Measurements from ENCODE around the gene LRRFIP1. TPM values are rescaled to one million over a fixed set of nuclear protein-coding genes. Genes with fewer than 3 reads are reported as not detected.

LRRFIP1 gene
- polyA plus RNA-seq, 1 donor (not counting 4 experiments of a cell fraction or from before 2014, with no cell fraction given), result 115 TPM

DNA sequence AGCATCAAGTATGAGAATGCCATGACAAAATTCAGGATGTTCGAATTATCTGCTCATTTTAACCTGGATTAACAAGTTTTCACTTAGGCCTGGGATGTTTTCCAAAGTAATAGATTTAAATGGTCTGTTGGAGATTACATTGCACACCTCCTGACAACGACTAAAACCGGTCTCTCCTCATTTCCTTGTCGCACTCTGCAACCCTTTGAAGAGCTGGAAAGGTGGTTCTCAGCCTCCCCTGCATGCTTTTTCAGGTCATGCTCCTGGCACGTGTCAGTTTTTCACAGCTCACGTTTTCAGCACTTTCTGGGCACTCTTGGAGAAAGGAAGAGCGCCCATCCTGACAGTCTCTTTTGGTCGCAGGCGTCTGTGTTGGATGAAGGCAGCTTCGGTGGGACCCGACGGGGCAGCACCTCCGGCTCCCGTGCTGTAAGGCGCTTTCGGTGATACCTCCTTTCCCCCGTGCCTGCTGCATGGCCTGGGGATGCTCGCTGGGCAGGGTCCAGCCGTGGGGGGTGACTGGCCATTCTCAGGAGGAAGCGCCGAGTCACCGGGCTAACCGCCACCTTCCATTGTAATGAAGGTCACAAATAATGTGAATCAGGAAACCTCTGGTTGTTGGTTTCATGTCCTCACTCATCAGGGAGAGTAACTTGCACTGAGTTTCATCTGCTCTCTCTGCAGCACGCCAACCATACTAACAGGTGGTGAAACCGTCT is 107.7 kb downstream of the LRRFIP1 start:
- Histone ChIP-seq H3K9me3 (ENCODE audit: control insufficient read depth, low read depth, low read length) (no peaks in the 10 kb centered on the region), H3K36me3 (ENCODE audit: control insufficient read depth in 2 of 2, extremely low read depth in 1 of 2, insufficient read depth in 2 of 2, low read length in 2 of 2) (peaks cover 22 to 23% of the 10 kb centered on the region in 2 experiments), H4K20me1 (ENCODE audit: control insufficient read depth, extremely low read depth, insufficient read depth, low read length) (peaks cover 16% of the 10 kb centered on the region), H3K27me3 (ENCODE audit: control insufficient read depth, extremely low read depth, insufficient read depth, low read length) (no peaks in the 10 kb centered on the region), H3K27ac (ENCODE audit: control insufficient read depth, insufficient read depth, low read length) (no peak overlapping the region), H2AFZ (ENCODE audit: control insufficient read depth, low read length) (no peak overlapping the region), H3K9ac (ENCODE audit: control insufficient read depth, extremely low read depth, insufficient read depth, low read length) (no peak overlapping the region), H3K79me2 (ENCODE audit: control insufficient read depth, insufficient read depth, low read length) (peaks cover 87% of the 10 kb centered on the region), H3K4me3 (ENCODE audit: control insufficient read depth in 2 of 3, extremely low read depth in 1 of 3, insufficient read depth in 2 of 3, low read depth in 1 of 3, low read length in 3 of 3) (no peak overlapping the region), H3K9me1 (ENCODE audit: control insufficient read depth, extremely low read depth, insufficient read depth, low read length) (peaks cover 5% of the 10 kb centered on the region), H3K4me1 (ENCODE audit: control insufficient read depth, extremely low read depth, insufficient read depth, low read length) (peaks cover 24% of the 10 kb centered on the region), H3K4me2 (ENCODE audit: control insufficient read depth, extremely low read depth, insufficient read depth, low read depth, low read length) (no peak overlapping the region)
- TF ChIP-seq EZH2 (IDR thresholded peaks at IDR 0.05; ENCODE audit: low read length), result no peak
- TF ChIP-seq CTCF (optimal IDR thresholded peaks at IDR 0.05 in 1 of 3, IDR thresholded peaks at IDR 0.05 in 1 of 3, conservative IDR thresholded peaks at IDR 0.05 in 1 of 3; ENCODE audit: extremely low read depth in 1 of 3, insufficient read depth in 2 of 3, low read length in 3 of 3), result no peak
- FAIRE-seq, result no peak
- DNase-seq (ENCODE audit: low read depth, low spot score), result no peak
- dilution Hi-C loops (cut with MboI; ENCODE audit: extremely low pct_ligation_motif_present, low sequenced_read_pairs), result no loop called here

- Histone ChIP-seq H3K9me1 (ENCODE audit: control insufficient read depth, extremely low read depth, insufficient read depth, low read length) (peaks cover 5% of the 10 kb centered on the region), H3K9me3 (ENCODE audit: control insufficient read depth, low read depth, low read length) (no peaks in the 10 kb centered on the region), H3K4me2 (ENCODE audit: control insufficient read depth, extremely low read depth, insufficient read depth, low read depth, low read length) (no peak overlapping the region), H4K20me1 (ENCODE audit: control insufficient read depth, extremely low read depth, insufficient read depth, low read length) (peaks cover 16% of the 10 kb centered on the region), H3K79me2 (ENCODE audit: control insufficient read depth, insufficient read depth, low read length) (peaks cover 88% of the 10 kb centered on the region), H2AFZ (ENCODE audit: control insufficient read depth, low read length) (no peak overlapping the region), H3K27me3 (ENCODE audit: control insufficient read depth, extremely low read depth, insufficient read depth, low read length) (no peaks in the 10 kb centered on the region), H3K4me3 (ENCODE audit: control insufficient read depth in 2 of 3, extremely low read depth in 1 of 3, insufficient read depth in 2 of 3, low read depth in 1 of 3, low read length in 3 of 3) (no peak overlapping the region), H3K36me3 (ENCODE audit: control insufficient read depth in 2 of 2, extremely low read depth in 1 of 2, insufficient read depth in 2 of 2, low read length in 2 of 2) (peaks cover 22 to 26% of the 10 kb centered on the region in 2 experiments), H3K27ac (ENCODE audit: control insufficient read depth, insufficient read depth, low read length) (no peak overlapping the region), H3K9ac (ENCODE audit: control insufficient read depth, extremely low read depth, insufficient read depth, low read length) (no peak overlapping the region), H3K4me1 (ENCODE audit: control insufficient read depth, extremely low read depth, insufficient read depth, low read length) (peaks cover 19% of the 10 kb centered on the region)
- TF ChIP-seq EZH2 (IDR thresholded peaks at IDR 0.05; ENCODE audit: low read length) (no peak), CTCF (optimal IDR thresholded peaks at IDR 0.05 in 1 of 3, IDR thresholded peaks at IDR 0.05 in 1 of 3, conservative IDR thresholded peaks at IDR 0.05 in 1 of 3; ENCODE audit: extremely low read depth in 1 of 3, insufficient read depth in 2 of 3, low read length in 3 of 3) (no peak)
- dilution Hi-C loops (cut with MboI; ENCODE audit: extremely low pct_ligation_motif_present, low sequenced_read_pairs), result no loop called here
- FAIRE-seq, result no peak
- DNase-seq (ENCODE audit: low read depth, low spot score), result no peak
These were observed 108.4 kb downstream of the LRRFIP1 start for GRCh38 chr2:237735798-237736197.
